Germinal center (tissue), 1 donor: Measurements from ENCODE around the gene PARD6B.
A peak's percentile ranks its signal among the peaks of the same experiment; 100 is the strongest.
"Not testable (repeated sequence)": the region's sequence is repeated elsewhere in the genome, so short reads cannot be mapped to it uniquely, and the experiment has no call there.

Experiments used
- DNase-seq: peaks from one replicate; pipeline ENCODE4 v3.0.0; 2012; ENCODE audit warnings: mixed read lengths, low spot score

Gene PARD6B

GRCh38 chr20:50731055-50731929, at the start of gene PARD6B:
Gene PARD6B, plus strand, starts transcription at chr20:50731580. Its CDS starts 207 bp downstream, at chr20:50731787.
- peak; percentile 100 for DNase-seq

GRCh38 chr20:50682065-50682464, 49.3 kb upstream of the PARD6B start:
- no peak for DNase-seq

- DNase-seq: no peak
Observed at GRCh38 chr20:50682947-50683530, 48.3 kb upstream of the PARD6B start.

- no peak for DNase-seq
Observed at GRCh38 chr20:50683570-50683969, 47.8 kb upstream of the PARD6B start.

GRCh38 chr20:50686821-50687220, 44.6 kb upstream of the PARD6B start:
- no peak for DNase-seq

- no peak for DNase-seq
Observed at GRCh38 chr20:50688256-50688975, 43.0 kb upstream of the PARD6B start.

GRCh38 chr20:50689864-50690649, 41.3 kb upstream of the PARD6B start:
- no peak for DNase-seq

- DNase-seq: no peak
Observed at GRCh38 chr20:50690650-50691572, 40.5 kb upstream of the PARD6B start, which contains the start of gene RIPOR3. Gene RIPOR3, minus strand, starts transcription at chr20:50691542. Its CDS starts 414 bp downstream, at chr20:50691128.

- DNase-seq: no peak
Observed at GRCh38 chr20:50691573-50692551, 39.5 kb upstream of the PARD6B start.

GRCh38 chr20:50692552-50692933, 38.8 kb upstream of the PARD6B start:
- no peak for DNase-seq

GRCh38 chr20:50693001-50693400, 38.4 kb upstream of the PARD6B start:
- no peak for DNase-seq

GRCh38 chr20:50694379-50695134, 36.8 kb upstream of the PARD6B start:
- DNase-seq: no peak

GRCh38 chr20:50695135-50695872, 36.1 kb upstream of the PARD6B start:
- DNase-seq: no peak

- DNase-seq: not testable (repeated sequence)
Observed at GRCh38 chr20:50698255-50698654, 33.1 kb upstream of the PARD6B start.

- DNase-seq: no peak
Observed at GRCh38 chr20:50699688-50700087, 31.7 kb upstream of the PARD6B start.

- DNase-seq: no peak
Observed at GRCh38 chr20:50701041-50701963, 30.1 kb upstream of the PARD6B start.
